ENCODE measurements around the gene PCYOX1L. TPM values are rescaled to one million over a fixed set of nuclear protein-coding genes. Genes with fewer than 3 reads are reported as not detected.

PCYOX1L gene
- total RNA-seq, 1 experiment from 2014 or later = 16.6 TPM

- H3K36me3 ChIP-seq = no peaks in the 10 kb centered on the region; the same call in 1 of the 2 replicates
- no peaks in the 10 kb centered on the region for H3K9me3 ChIP-seq
- peak; percentile 45 for DNase-seq
- H3K4me3 ChIP-seq = no peak overlapping the region
- H3K27me3 ChIP-seq = no peaks in the 10 kb centered on the region
Observed at GRCh38 chr5:149325166-149325735, 32.6 kb upstream of the PCYOX1L start.

GRCh38 chr5:149325894-149326293, 32.0 kb upstream of the PCYOX1L start:
- Histone ChIP-seq H3K27me3 (no peaks in the 10 kb centered on the region), H3K9me3 (no peaks in the 10 kb centered on the region), H3K4me3 (no peak overlapping the region), H3K36me3 (no peaks in the 10 kb centered on the region; the same call in 1 of the 2 replicates)
- DNase-seq = no peak

GRCh38 chr5:149326611-149327010, 31.2 kb upstream of the PCYOX1L start:
- no peaks in the 10 kb centered on the region; the same call in 1 of the 2 replicates for H3K36me3 ChIP-seq
- no peak for DNase-seq
- H3K27me3 ChIP-seq = no peaks in the 10 kb centered on the region
- H3K9me3 ChIP-seq = no peaks in the 10 kb centered on the region
- no peak overlapping the region for H3K4me3 ChIP-seq

- no peaks in the 10 kb centered on the region for H3K36me3 ChIP-seq
- no peak overlapping the region for H3K4me3 ChIP-seq
- H3K27me3 ChIP-seq = no peaks in the 10 kb centered on the region
- DNase-seq = no peak
- H3K9me3 ChIP-seq = no peaks in the 10 kb centered on the region
Observed at GRCh38 chr5:149328177-149328576, 29.7 kb upstream of the PCYOX1L start.

GRCh38 chr5:149333711-149334443, 24.0 kb upstream of the PCYOX1L start:
- H3K9me3 ChIP-seq = no peaks in the 10 kb centered on the region
- H3K27me3 ChIP-seq = no peaks in the 10 kb centered on the region
- peaks cover 4% of the 10 kb centered on the region; the same call in 1 of the 2 replicates for H3K36me3 ChIP-seq
- no peak overlapping the region for H3K4me3 ChIP-seq
- no peak for DNase-seq

- Histone ChIP-seq H3K36me3 (peaks cover 9% of the 10 kb centered on the region), H3K27me3 (no peaks in the 10 kb centered on the region), H3K4me3 (no peak overlapping the region), H3K9me3 (no peaks in the 10 kb centered on the region)
- DNase-seq = no peak
Observed at GRCh38 chr5:149337736-149338135, 20.1 kb upstream of the PCYOX1L start.

GRCh38 chr5:149338364-149338763, 19.5 kb upstream of the PCYOX1L start:
- Histone ChIP-seq H3K9me3 (no peaks in the 10 kb centered on the region), H3K4me3 (no peak overlapping the region), H3K36me3 (peaks cover 9% of the 10 kb centered on the region), H3K27me3 (no peaks in the 10 kb centered on the region)
- no peak for DNase-seq

GRCh38 chr5:149340920-149341319, 16.9 kb upstream of the PCYOX1L start:
- DNase-seq = no peak
- Histone ChIP-seq H3K27me3 (no peaks in the 10 kb centered on the region), H3K9me3 (no peaks in the 10 kb centered on the region), H3K36me3 (peaks cover 5% of the 10 kb centered on the region), H3K4me3 (no peak overlapping the region)

- Histone ChIP-seq H3K9me3 (no peaks in the 10 kb centered on the region), H3K4me3 (no peak overlapping the region), H3K36me3 (peaks cover 9% of the 10 kb centered on the region), H3K27me3 (no peaks in the 10 kb centered on the region)
- no peak for DNase-seq
Observed at GRCh38 chr5:149341876-149342275, 16.0 kb upstream of the PCYOX1L start.

GRCh38 chr5:149344151-149344550, 13.7 kb upstream of the PCYOX1L start:
- Histone ChIP-seq H3K4me3 (peak overlapping the region; percentile 86), H3K9me3 (no peaks in the 10 kb centered on the region), H3K27me3 (no peaks in the 10 kb centered on the region), H3K36me3 (peaks cover 31% of the 10 kb centered on the region)
- no peak for DNase-seq

- Histone ChIP-seq H3K4me3 (peak within 1 kb of the TSS; percentile 86), H3K36me3 (peaks cover 41% of the 10 kb centered on the region), H3K9me3 (no peaks in the 10 kb centered on the region), H3K27me3 (no peaks in the 10 kb centered on the region)
- DNase-seq = peak; percentile 99
Observed at GRCh38 chr5:149345147-149345891, 12.5 kb upstream of the PCYOX1L start, which contains the start of gene GRPEL2. TSS of gene GRPEL2 (plus strand) at chr5:149345499. CDS start at chr5:149345540, 41 bp downstream.

- H3K4me3 ChIP-seq = peak overlapping the region; percentile 86
- no peaks in the 10 kb centered on the region for H3K9me3 ChIP-seq
- H3K27me3 ChIP-seq = no peaks in the 10 kb centered on the region
- DNase-seq = no peak
- H3K36me3 ChIP-seq = peaks cover 44% of the 10 kb centered on the region
Observed at GRCh38 chr5:149345892-149346222, 12.0 kb upstream of the PCYOX1L start.

GRCh38 chr5:149348518-149348917, 9.3 kb upstream of the PCYOX1L start:
- H3K4me3 ChIP-seq = no peak overlapping the region
- peaks cover 69% of the 10 kb centered on the region for H3K36me3 ChIP-seq
- H3K27me3 ChIP-seq = no peaks in the 10 kb centered on the region
- no peak for DNase-seq
- H3K9me3 ChIP-seq = no peaks in the 10 kb centered on the region

GRCh38 chr5:149349382-149349781, 8.5 kb upstream of the PCYOX1L start:
- no peak for DNase-seq
- Histone ChIP-seq H3K27me3 (no peaks in the 10 kb centered on the region), H3K9me3 (no peaks in the 10 kb centered on the region), H3K4me3 (no peak overlapping the region), H3K36me3 (peaks cover 77% of the 10 kb centered on the region)

GRCh38 chr5:149352169-149352568, 5.7 kb upstream of the PCYOX1L start:
- no peaks in the 10 kb centered on the region for H3K27me3 ChIP-seq
- no peaks in the 10 kb centered on the region for H3K9me3 ChIP-seq
- H3K4me3 ChIP-seq = no peak overlapping the region
- DNase-seq = no peak
- H3K36me3 ChIP-seq = peaks cover 84% of the 10 kb centered on the region

GRCh38 chr5:149353911-149354310, 3.9 kb upstream of the PCYOX1L start:
- Histone ChIP-seq H3K27me3 (no peaks in the 10 kb centered on the region), H3K9me3 (no peaks in the 10 kb centered on the region), H3K36me3 (peaks cover 66% of the 10 kb centered on the region), H3K4me3 (no peak overlapping the region)
- no peak for DNase-seq

- peak; percentile 30 for DNase-seq
- Histone ChIP-seq H3K36me3 (peaks cover 49% of the 10 kb centered on the region), H3K27me3 (no peaks in the 10 kb centered on the region), H3K9me3 (no peaks in the 10 kb centered on the region), H3K4me3 (no peak overlapping the region)
Observed at GRCh38 chr5:149355688-149356087, 2.2 kb upstream of the PCYOX1L start.
